Loucy (cell line): ENCODE measurements around the gene MPL.

Experiments
- H2AFZ ChIP-seq: fragments of 200-600 bp; sonication (generic); 2 replicates; pipeline ENCODE4 v1.6.0; 2016; ENCODE audit warnings: antibody characterized with exemption, mild to moderate bottlenecking, low read length, moderate library complexity
- H3F3A ChIP-seq: fragments of 200-600 bp; 2 replicates; pipeline ENCODE4 v1.6.0; 2016; ENCODE audit warnings: antibody characterized with exemption, low read depth, mild to moderate bottlenecking
- H3K27me3 ChIP-seq: fragments of 200-600 bp; sonication (generic); 2 replicates; pipeline ENCODE4 v1.6.1; 2014; ENCODE audit warnings: low read length, mild to moderate bottlenecking; ENCODE audit not compliant: insufficient read depth, poor library complexity, severe bottlenecking
- H3K36me3 ChIP-seq: fragments of 200-600 bp; sonication (generic); 2 replicates; pipeline ENCODE4 v1.6.1; 2016; ENCODE audit warnings: low read length; ENCODE audit not compliant: insufficient read depth
- H3K4me1 ChIP-seq: fragments of 200-600 bp; sonication (generic); 2 replicates; pipeline ENCODE4 v1.5.1; 2014; ENCODE audit warnings: low read length, mild to moderate bottlenecking; ENCODE audit not compliant: insufficient read depth, poor library complexity, severe bottlenecking
- H3K4me2 ChIP-seq: fragments of 200-600 bp; sonication (generic); 2 replicates; pipeline ENCODE4 v1.6.0; 2014; ENCODE audit warnings: antibody characterized with exemption, low read length, low read depth, mild to moderate bottlenecking; ENCODE audit not compliant: poor library complexity, severe bottlenecking
- H3K4me3 ChIP-seq: fragments of 200-600 bp; sonication (generic); 2 replicates; pipeline ENCODE4 v1.5.1; 2014; ENCODE audit warnings: low read length, mild to moderate bottlenecking, mixed read lengths; ENCODE audit not compliant: poor library complexity, severe bottlenecking
- H3K79me2 ChIP-seq: fragments of 200-600 bp; sonication (generic); 2 replicates; pipeline ENCODE4 v1.6.1; 2014; ENCODE audit warnings: low read length; ENCODE audit not compliant: insufficient read depth
- H3K9ac ChIP-seq: fragments of 200-600 bp; sonication (generic); 2 replicates; pipeline ENCODE4 v1.6.0; 2014; ENCODE audit warnings: mild to moderate bottlenecking, low read depth, low read length, moderate library complexity; ENCODE audit not compliant: poor library complexity, severe bottlenecking
- H3K9me2 ChIP-seq: fragments of 200-600 bp; sonication (generic); replicated peaks from 2 replicates; pipeline ENCODE4 v1.6.1; 2016; ENCODE audit warnings: low read depth, low read length, mixed read lengths
- H3K9me3 ChIP-seq: fragments of 200-600 bp; sonication (generic); 2 replicates; pipeline ENCODE4 v1.6.1; 2014; ENCODE audit warnings: mild to moderate bottlenecking, antibody characterized with exemption, low read length, low read depth; ENCODE audit not compliant: insufficient read depth
- H4K20me1 ChIP-seq: fragments of 200-600 bp; sonication (generic); 2 replicates; pipeline ENCODE4 v1.6.0; 2014; ENCODE audit warnings: antibody characterized with exemption, low read length, mild to moderate bottlenecking; ENCODE audit not compliant: insufficient read depth, poor library complexity, severe bottlenecking
- EZH2phosphoT487 ChIP-seq: fragments of 200-600 bp; IDR thresholded peaks from 2 replicates; pipeline ENCODE4 v1.6.1; 2018; ENCODE audit warnings: antibody characterized with exemption, mild to moderate bottlenecking, moderate library complexity, borderline replicate concordance
- TF ChIP-seq, protein P1 (sequence below): fragments of 200-600 bp; sonication (generic); conservative IDR thresholded peaks from 2 replicates; pipeline ENCODE4 v1.5.1; 2014; ENCODE audit warnings: mild to moderate bottlenecking, antibody characterized with exemption, low read length

Gene MPL

GRCh38 chr1:43377831-43378230 lies 40.2 kb downstream of the MPL start:
- H3K4me3 ChIP-seq = no peak overlapping the region
- H2AFZ ChIP-seq = no peak overlapping the region
- H3K9me2 ChIP-seq = no peaks in the 10 kb centered on the region
- H3K4me2 ChIP-seq = no peak overlapping the region
- H3K4me1 ChIP-seq = no peaks in the 10 kb centered on the region
- H3K27me3 ChIP-seq = no peaks in the 10 kb centered on the region
- no peaks in the 10 kb centered on the region for H4K20me1 ChIP-seq
- no peak overlapping the region for H3K9ac ChIP-seq
- no peaks in the 10 kb centered on the region for H3K9me3 ChIP-seq
- TF ChIP-seq, protein P1, sequence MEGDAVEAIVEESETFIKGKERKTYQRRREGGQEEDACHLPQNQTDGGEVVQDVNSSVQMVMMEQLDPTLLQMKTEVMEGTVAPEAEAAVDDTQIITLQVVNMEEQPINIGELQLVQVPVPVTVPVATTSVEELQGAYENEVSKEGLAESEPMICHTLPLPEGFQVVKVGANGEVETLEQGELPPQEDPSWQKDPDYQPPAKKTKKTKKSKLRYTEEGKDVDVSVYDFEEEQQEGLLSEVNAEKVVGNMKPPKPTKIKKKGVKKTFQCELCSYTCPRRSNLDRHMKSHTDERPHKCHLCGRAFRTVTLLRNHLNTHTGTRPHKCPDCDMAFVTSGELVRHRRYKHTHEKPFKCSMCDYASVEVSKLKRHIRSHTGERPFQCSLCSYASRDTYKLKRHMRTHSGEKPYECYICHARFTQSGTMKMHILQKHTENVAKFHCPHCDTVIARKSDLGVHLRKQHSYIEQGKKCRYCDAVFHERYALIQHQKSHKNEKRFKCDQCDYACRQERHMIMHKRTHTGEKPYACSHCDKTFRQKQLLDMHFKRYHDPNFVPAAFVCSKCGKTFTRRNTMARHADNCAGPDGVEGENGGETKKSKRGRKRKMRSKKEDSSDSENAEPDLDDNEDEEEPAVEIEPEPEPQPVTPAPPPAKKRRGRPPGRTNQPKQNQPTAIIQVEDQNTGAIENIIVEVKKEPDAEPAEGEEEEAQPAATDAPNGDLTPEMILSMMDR = no peak
- no peak for TF ChIP-seq EZH2phosphoT487
- H3K36me3 ChIP-seq = peaks cover 4% of the 10 kb centered on the region; the same call in 1 of the 2 replicates
- H3K79me2 ChIP-seq = no peaks in the 10 kb centered on the region
- H3F3A ChIP-seq = no peaks in the 10 kb centered on the region

GRCh38 chr1:43379476-43379875 lies 41.9 kb downstream of the MPL start:
- Histone ChIP-seq H3K9ac (no peak overlapping the region), H3K4me2 (no peak overlapping the region), H3K4me3 (no peak overlapping the region), H3K9me3 (no peaks in the 10 kb centered on the region), H3K4me1 (no peaks in the 10 kb centered on the region), H3K36me3 (peaks cover 19% of the 10 kb centered on the region; the same call in 1 of the 2 replicates), H4K20me1 (no peaks in the 10 kb centered on the region), H2AFZ (no peak overlapping the region), H3F3A (no peaks in the 10 kb centered on the region), H3K9me2 (no peaks in the 10 kb centered on the region), H3K79me2 (no peaks in the 10 kb centered on the region), H3K27me3 (no peaks in the 10 kb centered on the region)
- TF ChIP-seq, protein P1 = no peak
- no peak for TF ChIP-seq EZH2phosphoT487

- H2AFZ ChIP-seq = no peak overlapping the region
- H3K79me2 ChIP-seq = no peaks in the 10 kb centered on the region
- no peak for TF ChIP-seq EZH2phosphoT487
- TF ChIP-seq, protein P1 = no peak
Measured at GRCh38 chr1:43381612-43382011, 44.0 kb downstream of the MPL start.

More at GRCh38 chr1:43381612-43382011, 44.0 kb downstream of the MPL start:
- no peaks in the 10 kb centered on the region for H3K9me2 ChIP-seq
- H3K4me3 ChIP-seq = no peak overlapping the region
- no peaks in the 10 kb centered on the region for H3K4me1 ChIP-seq
- no peaks in the 10 kb centered on the region for H3K27me3 ChIP-seq
- H3K9ac ChIP-seq = no peak overlapping the region
- peaks cover 40% of the 10 kb centered on the region; the same call in 1 of the 2 replicates for H3K36me3 ChIP-seq
- H3K4me2 ChIP-seq = no peak overlapping the region
- no peaks in the 10 kb centered on the region for H3F3A ChIP-seq
- H3K9me3 ChIP-seq = no peaks in the 10 kb centered on the region
- no peaks in the 10 kb centered on the region for H4K20me1 ChIP-seq
